ENCODE results near the gene ZC3HAV1. TPM values are rescaled to one million over a fixed set of nuclear protein-coding genes. Genes with fewer than 3 reads are reported as not detected.

The ZC3HAV1 gene
- polyA plus RNA-seq, 1 donor (not counting 4 experiments of a cell fraction or from before 2014, with no cell fraction given) = 31.7 TPM

DNA sequence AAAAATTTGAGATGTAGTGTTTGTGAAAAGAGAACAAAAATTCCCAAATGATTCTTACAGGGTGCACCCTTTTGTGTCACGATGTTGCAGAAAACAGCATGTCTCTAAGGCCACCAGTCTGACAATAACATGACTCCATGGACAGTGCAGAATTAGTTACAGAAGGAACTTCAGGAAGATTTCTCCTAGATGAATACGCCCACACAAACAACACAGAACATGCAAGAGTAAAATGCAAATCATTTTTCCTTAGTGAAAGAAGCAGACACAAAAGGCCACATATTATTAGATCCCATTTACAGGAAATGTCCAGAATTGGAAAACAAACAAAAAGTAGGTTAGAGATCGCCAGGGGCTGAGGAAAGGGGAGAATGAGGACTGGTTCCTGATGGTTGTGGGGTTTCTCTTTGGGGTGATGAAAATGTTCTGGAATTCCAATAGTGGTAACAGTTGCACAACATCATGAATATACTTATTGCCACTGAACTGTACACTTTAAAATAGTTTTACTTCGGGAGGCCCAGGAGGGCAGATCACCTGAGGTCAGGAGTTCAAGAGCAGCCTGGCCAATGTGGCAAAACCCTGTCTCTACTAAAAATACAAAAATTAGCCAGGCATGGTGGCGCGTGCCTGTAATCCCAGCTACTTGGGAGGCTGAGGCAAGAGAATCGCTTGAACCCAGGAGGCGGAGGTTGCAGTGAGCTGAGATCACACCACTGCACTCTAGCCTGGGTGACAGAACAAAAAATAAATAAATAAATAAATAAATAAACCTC lies 10.2 kb downstream of the ZC3HAV1 start:
- FAIRE-seq (no peak), DNase-seq (ENCODE audit: low read depth, low spot score) (no peak)
- no peaks in the 10 kb centered on the region for H3K27me3 ChIP-seq (ENCODE audit: control insufficient read depth, extremely low read depth, insufficient read depth, low read length)
- H3K36me3 ChIP-seq (ENCODE audit: control insufficient read depth in 2 of 2, extremely low read depth in 1 of 2, insufficient read depth in 2 of 2, low read length in 2 of 2) = peaks cover 0 to 5% of the 10 kb centered on the region in 2 experiments
- TF ChIP-seq EZH2 (IDR thresholded peaks at IDR 0.05; ENCODE audit: low read length) (no peak), CTCF (optimal IDR thresholded peaks at IDR 0.05 in 1 of 3, IDR thresholded peaks at IDR 0.05 in 1 of 3, conservative IDR thresholded peaks at IDR 0.05 in 1 of 3; ENCODE audit: extremely low read depth in 1 of 3, insufficient read depth in 2 of 3, low read length in 3 of 3) (no peak)
- no peak overlapping the region for H3K4me2 ChIP-seq (ENCODE audit: control insufficient read depth, extremely low read depth, insufficient read depth, low read depth, low read length)
- no peaks in the 10 kb centered on the region for H4K20me1 ChIP-seq (ENCODE audit: control insufficient read depth, extremely low read depth, insufficient read depth, low read length)
- dilution Hi-C loops (cut with MboI; ENCODE audit: extremely low pct_ligation_motif_present, low sequenced_read_pairs) = no loop called here
- no peaks in the 10 kb centered on the region for H3K9me3 ChIP-seq (ENCODE audit: control insufficient read depth, low read depth, low read length)
- no peaks in the 10 kb centered on the region for H3K9me1 ChIP-seq (ENCODE audit: control insufficient read depth, extremely low read depth, insufficient read depth, low read length)
- H3K4me3 ChIP-seq (ENCODE audit: control insufficient read depth in 2 of 3, extremely low read depth in 1 of 3, insufficient read depth in 2 of 3, low read depth in 1 of 3, low read length in 3 of 3) = no peak overlapping the region
- no peak overlapping the region for H3K27ac ChIP-seq (ENCODE audit: control insufficient read depth, insufficient read depth, low read length)
- peaks cover 84% of the 10 kb centered on the region for H3K79me2 ChIP-seq (ENCODE audit: control insufficient read depth, insufficient read depth, low read length)
- H2AFZ ChIP-seq (ENCODE audit: control insufficient read depth, low read length) = no peak overlapping the region
- H3K9ac ChIP-seq (ENCODE audit: control insufficient read depth, extremely low read depth, insufficient read depth, low read length) = no peak overlapping the region
- no peaks in the 10 kb centered on the region for H3K4me1 ChIP-seq (ENCODE audit: control insufficient read depth, extremely low read depth, insufficient read depth, low read length)

DNA sequence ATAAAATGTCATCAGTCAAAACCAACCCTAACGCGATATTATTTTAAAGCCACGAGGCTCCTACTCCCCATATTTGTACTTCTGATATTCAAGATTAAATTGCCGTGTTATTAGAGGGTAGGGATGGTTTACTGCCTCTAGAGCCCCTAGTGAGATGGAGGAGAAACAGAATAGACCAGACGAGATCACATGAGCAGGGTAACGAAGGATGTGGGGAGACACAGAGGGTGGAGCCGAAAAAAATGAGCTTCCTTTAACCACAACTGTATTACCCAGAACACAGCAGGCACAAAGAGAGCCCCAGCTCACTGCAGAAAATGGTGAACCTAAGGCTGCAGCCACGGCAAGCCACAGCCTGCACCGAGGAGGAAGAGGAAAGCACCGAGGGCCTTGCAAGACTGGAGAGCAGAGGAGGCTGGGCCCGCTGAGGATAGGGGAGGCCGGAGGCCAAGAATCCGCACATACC lies 14.3 kb downstream of the ZC3HAV1 start:
- H3K27me3 ChIP-seq (ENCODE audit: control insufficient read depth, extremely low read depth, insufficient read depth, low read length) = no peaks in the 10 kb centered on the region
- peaks cover 0 to 5% of the 10 kb centered on the region in 2 experiments for H3K36me3 ChIP-seq (ENCODE audit: control insufficient read depth in 2 of 2, extremely low read depth in 1 of 2, insufficient read depth in 2 of 2, low read length in 2 of 2)
- no peaks in the 10 kb centered on the region for H4K20me1 ChIP-seq (ENCODE audit: control insufficient read depth, extremely low read depth, insufficient read depth, low read length)
- no peak for TF ChIP-seq EZH2 (IDR thresholded peaks at IDR 0.05; ENCODE audit: low read length)
- TF ChIP-seq CTCF (optimal IDR thresholded peaks at IDR 0.05 in 1 of 3, IDR thresholded peaks at IDR 0.05 in 1 of 3, conservative IDR thresholded peaks at IDR 0.05 in 1 of 3; ENCODE audit: extremely low read depth in 1 of 3, insufficient read depth in 2 of 3, low read length in 3 of 3) = no peak
- no peak overlapping the region for H3K4me2 ChIP-seq (ENCODE audit: control insufficient read depth, extremely low read depth, insufficient read depth, low read depth, low read length)
- H3K27ac ChIP-seq (ENCODE audit: control insufficient read depth, insufficient read depth, low read length) = no peak overlapping the region
- H3K9me1 ChIP-seq (ENCODE audit: control insufficient read depth, extremely low read depth, insufficient read depth, low read length) = no peaks in the 10 kb centered on the region
- dilution Hi-C loops (cut with MboI; ENCODE audit: extremely low pct_ligation_motif_present, low sequenced_read_pairs) = no loop called here
- no peak overlapping the region for H3K4me3 ChIP-seq (ENCODE audit: control insufficient read depth in 2 of 3, extremely low read depth in 1 of 3, insufficient read depth in 2 of 3, low read depth in 1 of 3, low read length in 3 of 3)
- H3K9me3 ChIP-seq (ENCODE audit: control insufficient read depth, low read depth, low read length) = no peaks in the 10 kb centered on the region
- DNase-seq (ENCODE audit: low read depth, low spot score) = no peak
- no peak for FAIRE-seq
- no peaks in the 10 kb centered on the region for H3K4me1 ChIP-seq (ENCODE audit: control insufficient read depth, extremely low read depth, insufficient read depth, low read length)
- peaks cover 87% of the 10 kb centered on the region for H3K79me2 ChIP-seq (ENCODE audit: control insufficient read depth, insufficient read depth, low read length)
- H2AFZ ChIP-seq (ENCODE audit: control insufficient read depth, low read length) = no peak overlapping the region
- no peak overlapping the region for H3K9ac ChIP-seq (ENCODE audit: control insufficient read depth, extremely low read depth, insufficient read depth, low read length)
